ENCODE measurements around the gene HIRA. TPM values are rescaled to one million over a fixed set of nuclear protein-coding genes. Genes with fewer than 3 reads are reported as not detected.

The HIRA gene
- total RNA-seq, 1 experiment from 2014 or later: 20.0 TPM

- Histone ChIP-seq H4K20me1 (ENCODE audit: insufficient read depth, low read depth, low read length) (no peaks in the 10 kb centered on the region), H3K79me2 (ENCODE audit: low read length) (no peaks in the 10 kb centered on the region)
- DNase-seq: no peak
These were observed 48.2 kb downstream of the HIRA start for GRCh38 chr22:19383292-19383691.

DNA sequence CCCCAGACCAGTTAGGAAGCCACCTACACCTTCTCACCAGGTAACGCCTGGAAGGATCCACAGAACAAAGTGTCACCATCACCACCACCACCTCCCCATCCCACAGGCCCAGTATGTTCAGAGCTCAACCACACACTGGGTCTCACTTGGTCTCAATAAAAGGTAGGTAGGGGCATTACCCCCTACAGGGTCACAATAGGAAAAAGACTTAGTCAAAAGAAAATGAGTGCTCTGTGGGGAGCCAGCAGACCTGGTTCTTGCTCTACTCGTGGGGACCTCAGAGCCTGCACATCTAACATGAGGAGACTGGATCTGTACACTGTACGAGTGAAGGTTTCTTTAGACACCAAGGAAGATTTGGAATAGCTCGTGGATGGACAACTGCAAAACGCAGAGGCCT is 49.3 kb downstream of the HIRA start:
- H3K9me2 ChIP-seq (replicated peaks; ENCODE audit: insufficient read depth, low read length): no peaks in the 10 kb centered on the region
- no peaks in the 10 kb centered on the region for H3K9me3 ChIP-seq (ENCODE audit: low read length)
- no peak for DNase-seq
- no peaks in the 10 kb centered on the region for H3K79me2 ChIP-seq (ENCODE audit: low read length)
- no peak overlapping the region for H3K4me2 ChIP-seq (ENCODE audit: low read depth, low read length, poor library complexity, severe bottlenecking)
- H3K36me3 ChIP-seq (ENCODE audit: insufficient read depth, low read length): peaks cover 40% of the 10 kb centered on the region; the same call in 1 of the 2 replicates
- H3K27ac ChIP-seq (ENCODE audit: low read length): no peak overlapping the region
- H2AFZ ChIP-seq (ENCODE audit: low read length): no peak overlapping the region
- H4K20me1 ChIP-seq (ENCODE audit: insufficient read depth, low read depth, low read length): no peaks in the 10 kb centered on the region
- no peaks in the 10 kb centered on the region for H3K4me1 ChIP-seq (ENCODE audit: low read length)
- no peaks in the 10 kb centered on the region for H3K27me3 ChIP-seq (ENCODE audit: low read length)
- H3K9ac ChIP-seq (ENCODE audit: low read length): no peak overlapping the region
- H3K4me3 ChIP-seq (ENCODE audit: low read length): no peak overlapping the region

More at GRCh38 chr22:19383292-19383691, 48.2 kb downstream of the HIRA start:
- no peaks in the 10 kb centered on the region for H3K9me3 ChIP-seq (ENCODE audit: low read length)
- no peaks in the 10 kb centered on the region for H3K27me3 ChIP-seq (ENCODE audit: low read length)
- H3K36me3 ChIP-seq (ENCODE audit: insufficient read depth, low read length): peaks cover 38% of the 10 kb centered on the region; the same call in 1 of the 2 replicates
- H3K4me2 ChIP-seq (ENCODE audit: low read depth, low read length, poor library complexity, severe bottlenecking): no peak overlapping the region
- H3K9ac ChIP-seq (ENCODE audit: low read length): no peak overlapping the region
- no peaks in the 10 kb centered on the region for H3K9me2 ChIP-seq (replicated peaks; ENCODE audit: insufficient read depth, low read length)
- no peak overlapping the region for H2AFZ ChIP-seq (ENCODE audit: low read length)
- no peaks in the 10 kb centered on the region for H3K4me1 ChIP-seq (ENCODE audit: low read length)
- no peak overlapping the region for H3K27ac ChIP-seq (ENCODE audit: low read length)
- H3K4me3 ChIP-seq (ENCODE audit: low read length): no peak overlapping the region

DNA sequence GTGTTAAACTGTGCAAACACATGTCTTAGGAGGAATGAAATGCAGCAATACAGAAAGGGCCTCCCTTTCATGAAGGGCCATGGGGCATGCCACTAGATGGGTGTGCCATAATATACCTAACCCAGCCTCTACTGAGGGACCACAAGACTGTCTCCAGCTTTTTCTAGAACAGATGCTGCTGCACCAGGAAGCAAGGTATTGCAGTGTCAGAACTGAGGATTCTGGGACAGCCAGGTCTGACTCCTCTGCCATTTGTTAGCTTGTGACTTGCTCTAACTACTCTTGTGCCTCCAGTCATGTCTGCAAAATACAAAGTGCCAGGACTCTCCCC is 53.2 kb downstream of the HIRA start:
- no peaks in the 10 kb centered on the region for H3K79me2 ChIP-seq (ENCODE audit: low read length)
- no peak overlapping the region for H3K27ac ChIP-seq (ENCODE audit: low read length)
- peaks cover 59% of the 10 kb centered on the region for H3K36me3 ChIP-seq (ENCODE audit: insufficient read depth, low read length)
- no peak overlapping the region for H3K4me3 ChIP-seq (ENCODE audit: low read length)
- H2AFZ ChIP-seq (ENCODE audit: low read length): no peak overlapping the region
- H3K27me3 ChIP-seq (ENCODE audit: low read length): no peaks in the 10 kb centered on the region
- no peaks in the 10 kb centered on the region for H3K9me3 ChIP-seq (ENCODE audit: low read length)
- H3K9ac ChIP-seq (ENCODE audit: low read length): no peak overlapping the region
- no peaks in the 10 kb centered on the region for H3K9me2 ChIP-seq (replicated peaks; ENCODE audit: insufficient read depth, low read length)
- H3K4me1 ChIP-seq (ENCODE audit: low read length): no peaks in the 10 kb centered on the region
- DNase-seq: no peak
- no peak overlapping the region for H3K4me2 ChIP-seq (ENCODE audit: low read depth, low read length, poor library complexity, severe bottlenecking)
- no peaks in the 10 kb centered on the region for H4K20me1 ChIP-seq (ENCODE audit: insufficient read depth, low read depth, low read length)

- Histone ChIP-seq H3K79me2 (ENCODE audit: low read length) (no peaks in the 10 kb centered on the region), H3K9ac (ENCODE audit: low read length) (no peak overlapping the region), H3K4me1 (ENCODE audit: low read length) (no peaks in the 10 kb centered on the region), H3K9me2 (replicated peaks; ENCODE audit: insufficient read depth, low read length) (no peaks in the 10 kb centered on the region), H3K4me3 (ENCODE audit: low read length) (no peak overlapping the region), H3K36me3 (ENCODE audit: insufficient read depth, low read length) (peaks cover 59% of the 10 kb centered on the region), H2AFZ (ENCODE audit: low read length) (no peak overlapping the region), H4K20me1 (ENCODE audit: insufficient read depth, low read depth, low read length) (no peaks in the 10 kb centered on the region), H3K4me2 (ENCODE audit: low read depth, low read length, poor library complexity, severe bottlenecking) (no peak overlapping the region), H3K27ac (ENCODE audit: low read length) (no peak overlapping the region), H3K27me3 (ENCODE audit: low read length) (no peaks in the 10 kb centered on the region), H3K9me3 (ENCODE audit: low read length) (no peaks in the 10 kb centered on the region)
- DNase-seq: no peak
These were observed 53.8 kb downstream of the HIRA start for GRCh38 chr22:19377565-19378343.

GRCh38 chr22:19376971-19377370 is 54.6 kb downstream of the HIRA start:
- H2AFZ ChIP-seq (ENCODE audit: low read length): no peak overlapping the region
- no peak overlapping the region for H3K4me2 ChIP-seq (ENCODE audit: low read depth, low read length, poor library complexity, severe bottlenecking)
- no peak overlapping the region for H3K27ac ChIP-seq (ENCODE audit: low read length)
- no peaks in the 10 kb centered on the region for H3K4me1 ChIP-seq (ENCODE audit: low read length)
- H4K20me1 ChIP-seq (ENCODE audit: insufficient read depth, low read depth, low read length): no peaks in the 10 kb centered on the region
- no peaks in the 10 kb centered on the region for H3K27me3 ChIP-seq (ENCODE audit: low read length)
- peaks cover 58% of the 10 kb centered on the region for H3K36me3 ChIP-seq (ENCODE audit: insufficient read depth, low read length)
- no peaks in the 10 kb centered on the region for H3K9me3 ChIP-seq (ENCODE audit: low read length)
- H3K4me3 ChIP-seq (ENCODE audit: low read length): no peak overlapping the region
- H3K79me2 ChIP-seq (ENCODE audit: low read length): no peaks in the 10 kb centered on the region
- H3K9me2 ChIP-seq (replicated peaks; ENCODE audit: insufficient read depth, low read length): no peaks in the 10 kb centered on the region
- DNase-seq: no peak
- no peak overlapping the region for H3K9ac ChIP-seq (ENCODE audit: low read length)

GRCh38 chr22:19376247-19376646 is 55.3 kb downstream of the HIRA start:
- no peaks in the 10 kb centered on the region for H3K4me1 ChIP-seq (ENCODE audit: low read length)
- DNase-seq: no peak
- H4K20me1 ChIP-seq (ENCODE audit: insufficient read depth, low read depth, low read length): no peaks in the 10 kb centered on the region
- peaks cover 58% of the 10 kb centered on the region for H3K36me3 ChIP-seq (ENCODE audit: insufficient read depth, low read length)
- no peak overlapping the region for H3K9ac ChIP-seq (ENCODE audit: low read length)
- no peaks in the 10 kb centered on the region for H3K9me2 ChIP-seq (replicated peaks; ENCODE audit: insufficient read depth, low read length)
- H3K27ac ChIP-seq (ENCODE audit: low read length): no peak overlapping the region
- H3K4me3 ChIP-seq (ENCODE audit: low read length): no peak overlapping the region
- H3K79me2 ChIP-seq (ENCODE audit: low read length): no peaks in the 10 kb centered on the region
- H3K9me3 ChIP-seq (ENCODE audit: low read length): no peaks in the 10 kb centered on the region
- no peak overlapping the region for H2AFZ ChIP-seq (ENCODE audit: low read length)
- H3K4me2 ChIP-seq (ENCODE audit: low read depth, low read length, poor library complexity, severe bottlenecking): no peak overlapping the region
- H3K27me3 ChIP-seq (ENCODE audit: low read length): no peaks in the 10 kb centered on the region

- no peak for DNase-seq
- no peaks in the 10 kb centered on the region for H4K20me1 ChIP-seq (ENCODE audit: insufficient read depth, low read depth, low read length)
- H3K4me2 ChIP-seq (ENCODE audit: low read depth, low read length, poor library complexity, severe bottlenecking): no peak overlapping the region
- no peaks in the 10 kb centered on the region for H3K79me2 ChIP-seq (ENCODE audit: low read length)
- H3K27ac ChIP-seq (ENCODE audit: low read length): no peak overlapping the region
- no peak overlapping the region for H2AFZ ChIP-seq (ENCODE audit: low read length)
- no peaks in the 10 kb centered on the region for H3K27me3 ChIP-seq (ENCODE audit: low read length)
- H3K4me3 ChIP-seq (ENCODE audit: low read length): no peak overlapping the region
- no peaks in the 10 kb centered on the region for H3K9me3 ChIP-seq (ENCODE audit: low read length)
- no peaks in the 10 kb centered on the region for H3K4me1 ChIP-seq (ENCODE audit: low read length)
- H3K9me2 ChIP-seq (replicated peaks; ENCODE audit: insufficient read depth, low read length): no peaks in the 10 kb centered on the region
- peaks cover 59% of the 10 kb centered on the region for H3K36me3 ChIP-seq (ENCODE audit: insufficient read depth, low read length)
- H3K9ac ChIP-seq (ENCODE audit: low read length): no peak overlapping the region
These were observed 56.1 kb downstream of the HIRA start for GRCh38 chr22:19375435-19375834.

GRCh38 chr22:19374410-19374809 is 57.1 kb downstream of the HIRA start:
- Histone ChIP-seq H4K20me1 (ENCODE audit: insufficient read depth, low read depth, low read length) (no peaks in the 10 kb centered on the region), H3K36me3 (ENCODE audit: insufficient read depth, low read length) (peaks cover 62% of the 10 kb centered on the region), H3K9ac (ENCODE audit: low read length) (no peak overlapping the region)

More at GRCh38 chr22:19374410-19374809, 57.1 kb downstream of the HIRA start:
- Histone ChIP-seq H3K4me2 (ENCODE audit: low read depth, low read length, poor library complexity, severe bottlenecking) (no peak overlapping the region), H2AFZ (ENCODE audit: low read length) (no peak overlapping the region), H3K4me1 (ENCODE audit: low read length) (no peaks in the 10 kb centered on the region), H3K27ac (ENCODE audit: low read length) (no peak overlapping the region), H3K9me3 (ENCODE audit: low read length) (no peaks in the 10 kb centered on the region), H3K79me2 (ENCODE audit: low read length) (no peaks in the 10 kb centered on the region), H3K9me2 (replicated peaks; ENCODE audit: insufficient read depth, low read length) (no peaks in the 10 kb centered on the region), H3K4me3 (ENCODE audit: low read length) (no peak overlapping the region), H3K27me3 (ENCODE audit: low read length) (no peaks in the 10 kb centered on the region)
- no peak for DNase-seq

Data from Karpas-422 (cell line).